ENCODE measurements around the gene SLC7A4. TPM values are rescaled to one million over a fixed set of nuclear protein-coding genes. Genes with fewer than 3 reads are reported as not detected.
"Not testable (repeated sequence)": the region's sequence is repeated elsewhere in the genome, so short reads cannot be mapped to it uniquely, and the experiment has no call there.

The SLC7A4 gene
- total RNA-seq, 1 donor = 2.2 TPM

DNA sequence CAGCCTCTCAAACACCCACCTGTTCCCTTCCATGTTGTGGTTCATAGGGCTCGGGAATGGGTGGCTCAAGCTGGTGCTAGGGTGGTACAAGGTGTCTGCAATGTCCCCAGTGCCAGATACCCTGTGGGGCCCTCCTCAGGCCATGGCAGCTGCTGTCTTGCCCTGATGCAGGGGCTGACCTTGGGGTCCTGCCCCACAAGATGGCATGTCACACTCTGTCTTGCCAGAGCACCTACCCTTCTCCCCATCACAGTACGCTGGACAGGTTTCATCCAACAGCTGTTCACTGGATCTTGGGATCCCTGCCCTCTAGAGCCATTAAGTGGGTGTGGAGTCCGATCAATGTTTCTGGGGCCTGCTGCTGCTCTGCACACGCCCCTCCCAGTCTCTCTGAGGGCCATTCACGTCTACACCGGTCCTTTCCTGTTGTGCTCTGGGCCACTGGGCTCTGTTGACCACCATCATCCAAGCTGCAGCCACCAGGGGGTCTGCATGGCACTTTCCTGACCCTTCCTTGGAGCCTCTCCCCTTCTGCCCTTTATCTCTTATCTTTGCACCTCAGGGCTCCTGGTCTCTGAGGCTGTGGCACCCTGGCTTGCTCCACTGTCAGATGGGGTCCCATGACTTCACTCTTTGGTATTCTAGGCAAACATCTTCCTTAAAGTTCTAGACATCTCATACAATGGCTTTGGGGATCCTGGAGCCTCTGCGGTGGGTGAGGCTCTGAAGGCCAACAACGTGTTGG is 20.5 kb upstream of the SLC7A4 start:
- no peak overlapping the region for H3K4me3 ChIP-seq (ENCODE audit: low read depth, low read length)
- DNase-seq (ENCODE audit: low read depth) = no peak
- TF ChIP-seq, protein P1, sequence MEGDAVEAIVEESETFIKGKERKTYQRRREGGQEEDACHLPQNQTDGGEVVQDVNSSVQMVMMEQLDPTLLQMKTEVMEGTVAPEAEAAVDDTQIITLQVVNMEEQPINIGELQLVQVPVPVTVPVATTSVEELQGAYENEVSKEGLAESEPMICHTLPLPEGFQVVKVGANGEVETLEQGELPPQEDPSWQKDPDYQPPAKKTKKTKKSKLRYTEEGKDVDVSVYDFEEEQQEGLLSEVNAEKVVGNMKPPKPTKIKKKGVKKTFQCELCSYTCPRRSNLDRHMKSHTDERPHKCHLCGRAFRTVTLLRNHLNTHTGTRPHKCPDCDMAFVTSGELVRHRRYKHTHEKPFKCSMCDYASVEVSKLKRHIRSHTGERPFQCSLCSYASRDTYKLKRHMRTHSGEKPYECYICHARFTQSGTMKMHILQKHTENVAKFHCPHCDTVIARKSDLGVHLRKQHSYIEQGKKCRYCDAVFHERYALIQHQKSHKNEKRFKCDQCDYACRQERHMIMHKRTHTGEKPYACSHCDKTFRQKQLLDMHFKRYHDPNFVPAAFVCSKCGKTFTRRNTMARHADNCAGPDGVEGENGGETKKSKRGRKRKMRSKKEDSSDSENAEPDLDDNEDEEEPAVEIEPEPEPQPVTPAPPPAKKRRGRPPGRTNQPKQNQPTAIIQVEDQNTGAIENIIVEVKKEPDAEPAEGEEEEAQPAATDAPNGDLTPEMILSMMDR (IDR thresholded peaks at IDR 0.05; ENCODE audit: insufficient read depth, low read depth, low read length) = no peak

DNA sequence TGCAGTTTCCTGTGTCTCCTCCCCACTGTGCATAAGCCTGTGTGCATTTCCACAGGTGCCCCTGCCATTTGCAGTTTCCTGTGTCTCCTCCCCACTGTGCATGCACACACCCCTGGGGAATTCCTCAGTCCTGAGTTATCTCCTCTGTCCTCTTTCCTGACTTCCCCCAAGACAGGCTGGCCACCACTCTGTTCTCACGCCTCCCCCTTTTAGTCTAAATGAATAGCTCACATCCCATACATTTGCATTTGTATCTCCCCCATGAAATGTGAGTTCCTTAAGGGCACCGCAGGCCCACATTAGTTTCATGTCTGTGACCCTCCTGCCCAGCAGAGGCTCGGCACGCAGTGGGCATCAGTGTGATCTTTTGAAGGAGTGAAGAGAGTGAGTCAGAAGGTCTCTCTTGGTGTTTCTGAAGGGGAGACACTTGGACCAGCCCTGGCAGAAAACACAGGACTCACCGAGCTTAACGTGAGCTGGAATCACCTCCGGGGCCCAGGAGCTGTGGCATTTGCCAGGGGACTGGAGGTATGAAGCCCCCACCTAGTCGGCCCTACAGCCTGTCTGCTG is 19.6 kb upstream of the SLC7A4 start:
- no peak for DNase-seq (ENCODE audit: low read depth)
- no peak overlapping the region for H3K4me3 ChIP-seq (ENCODE audit: low read depth, low read length)
- TF ChIP-seq, protein P1 (IDR thresholded peaks at IDR 0.05; ENCODE audit: insufficient read depth, low read depth, low read length) = no peak

DNA sequence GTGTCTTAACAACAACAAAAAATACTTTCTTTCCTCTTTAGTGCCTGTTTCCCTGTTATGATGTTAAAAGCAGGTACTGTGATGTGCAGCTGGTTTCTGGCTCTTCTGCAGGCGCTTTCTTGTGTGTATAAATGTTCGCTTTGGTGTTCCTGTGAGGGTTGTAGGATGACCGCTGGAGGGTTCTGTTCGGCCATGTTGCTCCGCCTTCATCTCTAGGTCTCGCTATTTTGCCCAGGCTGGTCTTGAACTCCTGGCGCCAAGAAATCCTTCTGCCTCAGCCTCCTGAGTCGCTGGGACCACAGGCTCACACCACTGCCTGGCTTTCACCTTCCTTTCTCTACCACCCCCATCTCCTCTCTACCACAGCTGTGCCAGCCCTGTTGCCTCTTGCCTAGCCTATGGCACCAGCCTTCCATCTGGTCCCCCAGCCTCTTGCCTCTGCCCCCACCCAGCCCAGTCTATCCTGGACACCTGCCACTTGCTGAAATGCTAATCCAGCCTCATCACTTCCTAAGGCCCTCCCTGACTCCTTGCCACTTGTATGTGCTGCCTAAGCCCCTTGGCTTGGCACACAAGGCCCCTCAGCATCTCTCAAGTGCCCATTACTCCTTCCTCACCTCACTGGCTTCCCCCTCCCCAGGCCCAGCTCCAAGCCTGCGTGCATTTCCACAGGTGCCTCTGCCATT is 18.9 kb upstream of the SLC7A4 start:
- DNase-seq (ENCODE audit: low read depth) = no peak
- TF ChIP-seq, protein P1 (IDR thresholded peaks at IDR 0.05; ENCODE audit: insufficient read depth, low read depth, low read length) = no peak
- no peak overlapping the region for H3K4me3 ChIP-seq (ENCODE audit: low read depth, low read length)

DNA sequence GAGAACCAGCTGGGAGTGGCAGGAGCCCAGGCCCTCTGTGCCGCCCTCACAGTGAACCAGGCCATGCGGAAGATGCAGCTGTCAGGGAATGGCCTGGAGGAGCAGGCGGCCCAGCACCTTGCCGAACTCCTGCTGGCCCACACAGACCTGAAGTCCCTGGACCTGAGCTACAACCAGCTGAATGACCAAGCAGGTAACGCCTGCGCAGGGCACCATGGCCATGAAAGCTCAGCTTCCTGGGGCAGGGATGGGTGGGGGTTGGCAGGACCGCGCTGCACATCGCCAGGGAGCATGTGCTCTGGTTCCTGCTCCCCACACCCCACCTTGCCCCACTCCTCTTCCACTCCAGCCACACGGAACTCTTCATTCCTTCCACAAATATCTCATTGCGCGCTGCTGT is 16.6 kb upstream of the SLC7A4 start:
- not testable (repeated sequence) for DNase-seq (ENCODE audit: low read depth)

DNA sequence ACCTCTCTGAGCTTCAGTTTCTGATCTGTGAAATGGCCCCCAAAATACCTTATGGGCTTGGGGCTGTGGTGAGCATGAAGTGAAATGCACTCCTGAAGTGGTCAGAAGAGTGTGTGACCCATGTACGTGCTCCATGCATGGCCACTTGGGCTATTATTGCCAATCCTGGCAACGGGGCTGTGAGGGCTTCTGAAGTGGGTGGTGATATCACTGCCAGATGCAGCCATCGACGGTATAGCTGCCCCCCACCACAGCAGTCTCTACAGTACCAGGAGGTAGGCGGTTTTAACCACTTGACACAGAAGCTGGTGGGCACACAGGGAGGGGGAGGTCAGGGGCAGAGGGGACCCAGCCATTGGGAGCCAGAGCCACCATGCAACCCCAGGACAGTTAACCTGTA is 16.1 kb upstream of the SLC7A4 start:
- not testable (repeated sequence) for DNase-seq (ENCODE audit: low read depth); H3K4me3 ChIP-seq (ENCODE audit: low read depth, low read length)

More for the DNA sequence above, 16.6 kb upstream of the SLC7A4 start:
- not testable (repeated sequence) for H3K4me3 ChIP-seq (ENCODE audit: low read depth, low read length)

DNA sequence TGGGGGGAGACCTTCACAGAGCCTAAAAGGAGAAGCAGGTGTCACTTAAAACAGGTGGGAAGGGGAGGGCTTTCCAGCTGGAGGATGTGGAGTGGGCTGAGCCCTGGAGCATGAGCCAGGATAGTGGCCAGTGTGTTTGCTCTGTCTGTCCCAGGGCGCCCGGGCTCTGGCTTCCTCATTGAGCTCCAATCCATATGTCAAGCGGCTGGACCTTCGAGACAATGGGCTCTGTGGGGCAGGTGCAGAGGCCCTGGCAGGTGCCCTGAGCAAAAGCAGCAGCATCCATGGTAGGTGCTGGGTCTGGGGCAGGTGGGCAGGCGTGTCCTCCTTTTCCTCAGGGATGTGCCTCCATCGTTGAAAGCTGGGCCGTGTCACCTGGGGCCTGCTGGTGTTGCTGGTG is 15.4 kb upstream of the SLC7A4 start:
- TF ChIP-seq, protein P1 (IDR thresholded peaks at IDR 0.05; ENCODE audit: insufficient read depth, low read depth, low read length) = no peak
- no peak for DNase-seq (ENCODE audit: low read depth)
- no peak overlapping the region for H3K4me3 ChIP-seq (ENCODE audit: low read depth, low read length)

DNA sequence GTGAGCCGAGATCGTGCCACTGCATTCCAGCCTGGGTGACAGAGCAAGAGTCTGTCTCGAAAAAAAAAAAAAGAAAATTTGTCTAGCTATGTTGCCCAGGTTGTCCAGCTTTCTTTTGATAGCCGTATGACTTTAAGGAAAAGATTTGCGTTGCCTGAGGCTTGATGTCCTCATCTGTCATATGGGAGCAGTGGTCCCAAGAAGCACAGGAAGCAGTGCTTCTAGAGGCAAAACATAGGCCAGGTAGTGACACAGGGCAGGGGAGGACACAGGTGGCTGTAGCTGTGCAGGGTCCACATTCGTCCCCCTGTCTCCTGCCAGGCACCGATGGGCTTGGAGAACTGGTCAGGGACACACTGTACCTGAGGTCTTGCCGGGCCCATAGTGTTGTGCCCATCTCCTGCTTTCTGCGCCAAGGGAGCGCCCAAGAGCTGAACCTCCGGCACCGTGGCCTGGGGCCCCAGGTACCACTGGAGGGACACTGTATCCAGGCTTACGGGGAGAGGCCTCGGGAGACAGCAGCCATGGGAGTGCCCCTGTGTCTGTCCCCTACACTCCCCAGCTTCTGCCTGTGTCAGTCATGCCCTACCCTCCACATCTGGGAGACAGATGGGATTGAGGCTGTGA is 14.8 kb upstream of the SLC7A4 start:
- H3K4me3 ChIP-seq (ENCODE audit: low read depth, low read length) = no peak overlapping the region
- TF ChIP-seq, protein P1 (IDR thresholded peaks at IDR 0.05; ENCODE audit: insufficient read depth, low read depth, low read length) = no peak
- no peak for DNase-seq (ENCODE audit: low read depth)
